ENCODE results near the gene ATP9A. TPM values are rescaled to one million over a fixed set of nuclear protein-coding genes. Genes with fewer than 3 reads are reported as not detected.

The ATP9A gene
- total and polyA plus RNA-seq, 2 of the 8 experiments (the other 6 are each of a cell fraction or from before 2014, with no cell fraction given) = 5.0 to 6.4 TPM

- Histone ChIP-seq H2AK5ac (ENCODE audit: low read depth, low read length) (no peak overlapping the region), H3K14ac (ENCODE audit: insufficient read length) (no peak overlapping the region), H2BK5ac (ENCODE audit: low read depth, low read length) (no peak overlapping the region), H3K23ac (ENCODE audit: insufficient read length) (no peak overlapping the region), H2BK15ac (ENCODE audit: low read length) (no peak overlapping the region; the same call in 1 of the 2 replicates), H2BK12ac (ENCODE audit: low read depth, low read length) (peak overlapping the region; percentile 68; the same call in 1 of the 2 replicates), H3K4me1 (replicated peaks in 1 of 4; ENCODE audit: control insufficient read depth in 3 of 4, insufficient read depth in 4 of 4, low read length in 3 of 4) (peaks cover 0 to 2% (median 0%) of the 10 kb centered on the region in 4 experiments; a peak in 1 of 7 replicates), H3K18ac (ENCODE audit: extremely low read depth, low read length) (peak overlapping the region; percentile 78), H4K20me1 (replicated peaks in 1 of 2; ENCODE audit: control insufficient read depth in 1 of 2, insufficient read depth in 2 of 2, low read length in 2 of 2) (peaks cover 0 to 3% of the 10 kb centered on the region in 2 experiments), H3K56ac (replicated peaks; ENCODE audit: insufficient read length, low read depth, low read length) (peak overlapping the region; percentile 82), H3K23me2 (ENCODE audit: low read depth, low read length) (peaks cover 6% of the 10 kb centered on the region; the same call in 1 of the 2 replicates), H3K79me1 (ENCODE audit: low read depth, low read length) (no peaks in the 10 kb centered on the region), H4K5ac (ENCODE audit: insufficient read length, low read depth, low read length) (peak overlapping the region; percentile 36), H3K4ac (replicated peaks; ENCODE audit: insufficient read length, low read depth, low read length) (no peak overlapping the region), H3K4me3 (ENCODE audit: extremely low read depth in 1 of 4, insufficient read depth in 2 of 4, low read depth in 3 of 4, low read length in 4 of 4) (peak overlapping the region; percentile 47 to 73 (median 70)), H4K8ac (ENCODE audit: extremely low read depth, insufficient read depth, low read length) (peak overlapping the region; percentile 80; the same call in 1 of the 2 replicates), H3K79me2 (ENCODE audit: control insufficient read depth in 1 of 2, insufficient read depth in 2 of 2, low read length in 2 of 2) (no peaks in the 10 kb centered on the region), H2AFZ (ENCODE audit: low read length) (peak overlapping the region; percentile 63; the same call in 1 of the 2 replicates), H3K9ac (replicated peaks in 1 of 4; ENCODE audit: extremely low read depth in 1 of 4, low read depth in 3 of 4, low read length in 3 of 4) (peak overlapping the region in 3 of 4 experiments; percentile 34 to 65 (median 45); a peak in 5 of 7 replicates), H3K27me3 (replicated peaks in 1 of 4; ENCODE audit: control insufficient read depth in 3 of 4, extremely low read depth in 1 of 4, insufficient read depth in 3 of 4, low read length in 3 of 4) (no peaks in the 10 kb centered on the region; a peak in 1 of 7 replicates), H3K27ac (ENCODE audit: low read depth, low read length) (peak overlapping the region; percentile 26; the same call in 1 of the 2 replicates), H2BK20ac (ENCODE audit: low read length) (no peak overlapping the region), H3K4me2 (ENCODE audit: insufficient read depth in 1 of 2, low read depth in 2 of 2, low read length in 2 of 2) (peak overlapping the region; percentile 70 to 96), H3K9me3 (ENCODE audit: insufficient read depth in 2 of 2, low read depth in 1 of 2, low read length in 1 of 2) (no peaks in the 10 kb centered on the region; a peak in 1 of 4 replicates), H2BK120ac (replicated peaks; ENCODE audit: low read depth, low read length) (no peak overlapping the region), H4K91ac (replicated peaks; ENCODE audit: insufficient read length, low read length) (peak overlapping the region; percentile 65), H3K36me3 (ENCODE audit: control insufficient read depth in 2 of 4, insufficient read depth in 4 of 4, low read length in 3 of 4) (no peaks in the 10 kb centered on the region)
- peak; percentile 67 to 88 for DNase-seq (ENCODE audit: low read depth in 1 of 2, low spot score in 2 of 2)
- ChIA-PET POLR2A (ENCODE audit: partially characterized antibody) (interaction anchor here (0.7 to 2.0 kb wide), 10 partner anchors 11 to 280 kb away, joined by 3 to 12 read pairs (median 4); partner anchors contain the start of gene SALL4), CTCF (ENCODE audit: partially characterized antibody) (interaction anchor here (0.7 to 1.0 kb wide), 5 partner anchors 8 to 128 kb away, joined by 3 read pairs; no protein-coding TSS in a partner anchor)
- no peak for FAIRE-seq
- WGBS, 2 experiments (ENCODE audit: extremely low coverage in 1 of 2, insufficient coverage in 1 of 2, insufficient read length in 1 of 2, insufficient replicate concordance in 2 of 2, low coverage in 1 of 2, low lambda C conversion rate in 2 of 2, missing lambda C conversion rate in 1 of 2) = 1% methylated on average over 42 of the region's 61 CpGs; no CpG with 5 or more reads in 1 of the 2 experiments
- TF ChIP-seq TBP (IDR thresholded peaks at IDR 0.05; ENCODE audit: low read depth, low read length) (no peak), BACH1 (IDR thresholded peaks at IDR 0.05; ENCODE audit: low read length) (no peak), CHD1 (IDR thresholded peaks at IDR 0.05; ENCODE audit: low read depth, low read length) (no peak), ATF3 (IDR thresholded peaks at IDR 0.05; ENCODE audit: insufficient read depth, low read depth, low read length) (no peak), SIN3A (conservative IDR thresholded peaks at IDR 0.05 in 1 of 2, IDR thresholded peaks at IDR 0.05 in 1 of 2; ENCODE audit: low read depth in 1 of 2, low read length in 2 of 2) (0 out of 4 replicates have a peak, but pooled peaks have one; percentile 20 to 32), KDM5A (IDR thresholded peaks at IDR 0.05; ENCODE audit: low read length) (no peak), GTF2F1 (IDR thresholded peaks at IDR 0.05; ENCODE audit: borderline replicate concordance, low read depth, low read length) (no peak), USF2 (IDR thresholded peaks at IDR 0.05; ENCODE audit: low read length) (no peak), SP2 (IDR thresholded peaks at IDR 0.05; ENCODE audit: low read length) (no peak)
Observed at GRCh38 chr20:51766994-51767866, 960 bp downstream of the ATP9A start.

All from H1 (cell line).